ENCODE results near the gene CYS1.
"Not testable (repeated sequence)": the region's sequence is repeated elsewhere in the genome, so short reads cannot be mapped to it uniquely, and the experiment has no call there.

CYS1 gene

DNA sequence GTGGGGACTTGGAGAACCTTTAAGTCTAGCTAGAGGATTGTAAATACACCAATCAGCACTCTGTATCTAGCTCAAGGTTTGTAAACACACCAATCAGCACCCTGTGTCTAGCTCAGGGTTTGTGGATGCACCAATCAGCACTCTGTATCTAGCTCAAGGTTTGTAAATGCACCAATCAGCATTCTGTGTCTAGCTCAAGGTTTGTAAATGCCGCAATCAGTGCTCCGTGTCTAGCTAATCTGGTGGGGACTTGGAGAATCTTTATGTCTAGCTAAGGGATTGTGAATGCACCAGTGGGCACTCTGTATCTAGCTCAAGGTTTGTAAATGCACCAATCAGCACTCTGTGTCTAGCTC, 11.7 kb upstream of the CYS1 start:
- DNase-seq (ENCODE audit: low spot score): not testable (repeated sequence)

DNA sequence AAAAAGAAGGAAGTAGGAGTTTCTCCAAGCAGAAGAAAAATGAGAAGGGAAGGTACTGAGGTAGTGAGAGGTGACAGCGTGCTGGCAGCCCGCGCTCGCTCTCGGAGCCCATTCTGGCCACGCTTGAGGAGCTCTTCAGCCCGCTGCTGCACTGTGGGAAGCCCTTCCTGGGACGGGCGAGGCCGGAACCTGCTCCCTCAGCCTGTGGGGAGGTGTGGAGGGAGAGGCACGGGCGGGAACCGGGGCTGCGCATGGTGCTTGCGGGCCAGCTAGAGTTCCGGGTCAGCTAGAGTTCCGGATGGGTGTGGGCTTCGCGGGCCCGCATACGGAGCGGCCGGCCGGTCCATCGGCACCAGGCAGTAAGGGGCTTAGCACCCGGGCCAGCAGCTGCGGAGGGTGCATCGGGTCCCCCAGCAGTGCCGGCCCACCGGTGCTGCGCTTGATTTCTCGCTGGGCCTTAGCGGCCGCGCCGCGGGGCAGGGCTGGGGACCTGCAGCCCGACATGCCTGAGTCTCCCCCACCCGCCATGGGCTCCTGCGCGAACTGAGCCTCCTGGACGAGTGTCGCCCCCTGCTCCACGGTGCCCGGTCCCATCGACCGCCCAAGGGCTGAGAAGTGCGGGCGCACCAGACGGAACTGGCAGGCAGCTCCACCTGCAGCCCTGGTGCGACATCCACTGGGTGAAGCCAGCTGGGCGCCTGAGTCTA, 11.1 kb upstream of the CYS1 start:
- DNase-seq (ENCODE audit: low spot score): no peak

DNA sequence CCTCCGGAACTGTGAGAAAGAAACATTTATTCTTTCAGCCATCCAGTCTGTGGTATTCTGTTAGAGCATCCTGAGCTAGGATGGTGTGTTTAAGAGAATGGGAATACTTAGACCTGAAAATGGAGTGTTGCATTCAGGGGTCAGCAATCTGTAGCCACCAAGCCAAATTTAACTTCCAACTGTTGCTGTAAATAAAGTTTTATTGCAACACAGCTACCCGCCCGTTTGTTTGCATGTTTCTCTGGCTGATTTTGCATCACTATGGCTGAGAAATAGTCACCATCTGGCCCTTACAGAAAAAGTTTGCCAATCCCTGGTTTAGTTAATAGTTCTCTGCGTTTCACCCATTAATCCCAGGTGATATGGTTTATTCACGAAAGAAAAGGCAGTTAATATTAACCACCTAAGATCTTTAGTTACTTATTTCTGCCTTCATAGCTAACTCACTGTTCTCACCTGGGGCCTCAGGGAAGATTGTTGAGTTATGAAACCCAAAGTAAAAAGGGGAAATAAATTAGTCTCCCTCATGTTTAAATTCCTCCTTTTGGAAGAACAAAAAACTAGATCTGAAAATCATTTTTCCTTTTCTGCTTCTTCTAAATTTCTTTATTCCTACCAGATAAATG, 9.5 kb upstream of the CYS1 start:
- no peak for DNase-seq (ENCODE audit: low spot score)

DNA sequence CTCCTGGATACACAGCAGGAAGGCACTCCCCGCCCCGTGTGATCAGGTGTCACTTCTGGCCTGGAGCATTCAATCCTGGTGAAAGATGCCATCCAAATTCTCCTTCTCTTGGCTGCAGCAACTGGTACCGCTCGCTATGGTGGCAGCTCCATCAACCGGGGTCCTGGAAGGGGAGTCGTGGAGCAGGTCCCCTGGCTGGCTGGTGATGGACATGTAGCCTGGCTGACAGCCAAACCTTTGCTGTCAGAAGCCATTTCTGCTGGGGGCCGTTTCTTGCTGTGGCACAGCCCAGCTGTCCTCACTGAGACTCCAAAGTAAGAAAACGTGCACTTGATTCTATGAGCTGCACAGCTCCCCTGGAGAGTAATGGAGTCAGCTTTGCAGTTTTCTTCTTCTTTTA, 7.1 kb upstream of the CYS1 start:
- DNase-seq (ENCODE audit: low spot score): no peak

DNA sequence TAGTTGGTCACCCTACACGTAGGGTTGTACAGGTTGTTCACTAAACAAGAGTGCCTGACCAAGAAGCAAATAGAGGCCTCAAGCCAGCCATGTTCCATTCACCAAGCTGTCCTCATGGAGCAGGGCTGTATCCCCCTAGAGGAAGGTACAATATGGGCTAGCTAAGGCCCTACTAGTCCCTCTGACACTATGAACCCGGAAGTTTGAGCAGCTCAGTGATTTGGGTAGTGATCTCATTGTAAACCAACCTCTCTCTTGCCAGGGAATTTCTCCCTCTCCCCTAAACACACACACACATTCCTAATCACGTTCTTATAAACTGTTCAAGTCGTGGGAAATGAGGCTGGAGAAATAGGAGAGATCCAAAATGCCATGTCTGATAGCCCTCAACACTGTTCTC, 6.7 kb upstream of the CYS1 start:
- DNase-seq (ENCODE audit: low spot score): no peak

DNA sequence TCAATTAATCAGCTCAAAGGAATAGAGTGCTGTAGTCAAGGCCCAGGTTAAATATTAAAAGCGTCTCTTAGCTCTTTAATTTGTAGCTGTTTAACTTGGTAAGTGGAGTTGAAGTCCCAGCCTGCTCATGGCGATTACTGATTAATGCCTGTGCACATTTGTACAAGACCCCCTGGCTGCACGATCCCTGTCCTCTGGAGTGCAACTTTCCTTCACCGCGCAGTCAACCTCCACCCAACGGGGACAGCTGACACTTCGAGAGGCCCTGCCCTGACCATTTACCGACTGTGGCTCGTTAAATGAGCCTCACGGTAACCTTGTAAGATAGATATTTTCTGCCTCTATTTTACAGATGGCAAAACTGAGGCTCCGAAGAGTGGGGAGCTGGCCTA, 5.5 kb upstream of the CYS1 start:
- DNase-seq (ENCODE audit: low spot score): no peak

DNA sequence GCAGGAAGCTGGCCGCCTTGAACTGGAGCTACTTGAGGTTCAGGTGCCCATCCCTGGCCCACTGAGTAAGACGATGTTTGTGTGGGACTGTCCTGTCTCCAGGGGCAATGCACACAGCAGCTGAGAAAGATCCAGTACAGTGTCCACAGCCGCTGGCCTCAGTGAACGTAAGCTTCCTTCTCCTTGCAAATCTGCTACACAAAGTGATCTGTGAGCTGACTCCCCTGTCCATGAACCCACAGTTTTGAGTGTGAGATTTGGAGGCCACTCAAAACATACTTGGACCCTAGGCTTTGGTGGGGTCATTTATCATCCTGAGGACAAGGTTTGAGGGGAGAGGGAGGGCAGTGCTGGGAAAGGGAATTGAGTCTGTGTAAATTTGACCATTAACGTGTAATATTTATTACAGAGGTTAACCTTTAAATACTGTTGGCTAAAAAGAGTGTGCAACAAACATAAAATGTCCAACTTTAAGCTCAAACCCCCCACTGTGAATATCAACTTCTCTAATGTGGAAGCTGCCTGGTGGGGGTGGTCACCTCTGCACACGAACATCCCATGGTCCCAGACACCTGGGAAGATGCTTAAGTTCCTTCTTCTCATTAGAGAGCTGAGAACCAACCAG, 4.9 kb upstream of the CYS1 start:
- DNase-seq (ENCODE audit: low spot score): no peak

DNA sequence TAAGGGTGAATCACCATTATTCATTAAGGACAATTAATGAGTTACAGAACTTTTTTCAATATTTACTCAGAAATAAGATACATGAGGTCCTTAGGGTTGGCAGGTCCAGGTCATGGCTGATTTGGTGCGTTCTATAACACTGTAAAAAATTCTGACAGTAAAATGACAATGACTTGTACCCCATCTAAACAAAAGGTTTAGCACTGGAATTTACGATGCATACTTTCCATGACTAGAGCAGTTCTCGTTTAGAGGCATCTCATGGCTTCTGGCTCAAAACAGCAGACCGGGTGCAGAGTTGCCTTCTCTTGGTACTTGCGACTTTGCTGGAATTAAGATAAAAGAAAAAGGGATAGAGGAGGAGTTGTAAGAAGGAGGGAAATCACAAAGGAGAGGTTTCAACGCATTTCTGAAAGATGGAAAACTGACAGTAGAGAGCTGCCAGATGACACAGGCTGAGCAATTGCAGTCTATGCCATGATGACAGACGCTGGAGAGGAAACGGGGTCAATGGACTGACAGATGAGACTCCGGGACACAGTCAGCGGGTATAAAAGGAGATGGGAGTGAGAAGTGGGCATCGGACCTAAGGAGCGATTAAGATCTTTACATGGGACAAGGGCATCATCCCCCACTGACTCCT, 4.1 kb upstream of the CYS1 start:
- DNase-seq (ENCODE audit: low spot score): no peak

DNA sequence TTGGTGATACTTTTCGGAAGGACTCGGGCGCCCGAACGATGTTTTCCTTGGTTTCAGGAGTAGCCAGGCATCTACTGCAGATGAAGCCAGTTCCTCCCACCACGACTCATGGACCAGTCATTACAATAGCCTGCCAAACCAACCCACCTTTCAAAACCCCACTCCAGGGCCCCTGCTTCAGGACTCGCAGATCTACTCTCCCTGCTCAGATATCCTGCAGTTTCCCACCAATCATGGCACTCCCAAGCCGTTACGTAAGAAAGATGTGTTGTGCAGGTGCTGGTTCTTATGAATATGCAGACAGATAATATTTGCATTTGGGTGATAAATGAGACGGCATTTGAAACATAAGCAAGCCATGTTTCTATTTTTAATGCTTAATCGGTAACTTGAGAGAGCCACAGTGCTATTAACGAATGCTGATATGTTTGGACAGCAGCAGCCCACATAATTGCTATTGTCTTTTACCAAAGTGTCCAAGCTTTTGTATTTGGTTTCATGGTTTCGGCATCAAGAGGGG, 3.5 kb upstream of the CYS1 start:
- no peak for DNase-seq (ENCODE audit: low spot score)

DNA sequence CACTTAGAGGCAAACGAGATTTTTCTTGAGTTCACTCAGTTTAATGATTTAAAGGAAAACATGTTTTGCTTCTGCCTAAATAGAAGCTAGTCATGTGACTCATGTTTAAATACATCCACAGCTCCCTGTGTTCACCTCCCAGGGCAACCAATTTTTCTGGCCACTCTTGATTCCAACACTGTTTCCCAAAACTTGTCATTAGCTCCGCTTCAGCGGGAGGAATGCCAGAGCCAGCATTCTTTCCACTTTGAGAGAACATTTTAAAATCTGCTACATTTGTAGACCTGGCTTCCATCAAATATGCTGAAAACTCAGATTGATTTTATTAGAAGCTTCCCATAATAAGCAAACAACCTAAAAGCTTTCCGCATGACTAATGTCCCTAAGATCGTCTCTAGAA, 2.8 kb upstream of the CYS1 start:
- no peak for DNase-seq (ENCODE audit: low spot score)

DNA sequence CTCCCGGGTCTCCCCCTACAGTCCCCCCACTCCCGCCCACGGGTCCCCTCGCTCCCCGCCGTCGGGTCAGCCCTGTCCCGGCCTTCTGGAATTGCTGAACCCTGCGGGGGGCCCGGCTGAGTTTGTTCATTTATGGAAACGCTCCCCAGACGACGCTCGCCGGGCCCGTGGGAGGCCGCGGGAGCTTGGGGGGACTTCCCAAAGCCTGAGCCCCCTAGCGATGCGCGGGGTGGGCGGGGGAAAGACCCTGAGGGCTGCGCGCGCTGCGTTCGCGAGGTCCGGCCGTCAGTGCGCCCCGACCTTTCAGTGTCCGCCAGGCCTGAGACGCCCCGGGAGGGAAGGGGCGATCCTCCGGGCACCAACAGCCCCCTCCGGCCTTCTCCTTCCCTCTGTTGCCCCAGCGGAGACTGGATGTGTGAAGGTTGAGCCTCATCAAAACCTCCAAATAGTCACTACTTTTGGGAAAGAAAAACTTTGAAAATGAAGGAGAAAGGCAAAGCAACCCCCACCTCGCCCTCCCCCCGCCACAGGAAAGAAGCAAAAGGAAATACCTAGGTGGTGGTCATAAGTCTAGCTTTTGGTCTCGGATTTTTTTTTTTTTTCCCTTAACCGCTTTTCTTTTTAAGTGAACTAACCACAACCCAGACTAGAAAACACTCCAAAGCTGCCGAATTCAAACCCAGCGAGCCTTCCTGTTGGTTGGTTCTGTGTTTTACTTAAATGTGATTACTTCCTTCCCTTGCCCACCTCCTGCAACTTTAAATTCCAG, 509 bp upstream of the CYS1 start:
- DNase-seq (ENCODE audit: low spot score): no peak

DNA sequence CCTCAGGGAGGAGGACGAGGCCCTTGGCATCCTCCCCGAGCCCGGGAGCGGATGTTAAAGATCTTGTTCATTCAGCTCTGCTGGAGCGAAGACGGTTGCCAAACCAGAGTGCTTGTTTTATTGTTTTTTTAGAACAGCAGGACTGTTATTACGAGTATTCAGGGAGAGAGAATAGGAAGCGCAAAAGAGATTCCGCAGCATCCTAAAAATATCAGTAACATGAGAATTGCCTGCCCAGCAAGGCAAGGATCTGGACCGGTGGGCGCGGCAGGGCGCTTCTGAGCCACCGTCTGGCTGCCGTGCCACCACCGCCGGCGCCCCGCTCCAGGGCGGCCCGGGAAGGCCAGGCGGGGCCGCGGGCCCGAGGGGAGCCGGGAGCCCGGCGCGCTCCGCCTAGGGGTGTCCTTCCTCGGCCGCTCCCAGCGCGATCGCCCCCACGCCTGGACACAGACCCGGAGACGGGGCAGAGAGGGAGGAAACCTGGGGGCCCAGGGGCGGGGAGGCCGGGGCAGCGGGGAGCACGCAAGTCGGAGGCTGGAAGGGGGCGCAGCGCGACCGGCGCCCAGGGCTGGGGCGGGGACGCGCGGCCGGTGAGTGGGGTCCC, 843 bp downstream of the CYS1 start:
- DNase-seq (ENCODE audit: low spot score): peak; percentile 51

DNA sequence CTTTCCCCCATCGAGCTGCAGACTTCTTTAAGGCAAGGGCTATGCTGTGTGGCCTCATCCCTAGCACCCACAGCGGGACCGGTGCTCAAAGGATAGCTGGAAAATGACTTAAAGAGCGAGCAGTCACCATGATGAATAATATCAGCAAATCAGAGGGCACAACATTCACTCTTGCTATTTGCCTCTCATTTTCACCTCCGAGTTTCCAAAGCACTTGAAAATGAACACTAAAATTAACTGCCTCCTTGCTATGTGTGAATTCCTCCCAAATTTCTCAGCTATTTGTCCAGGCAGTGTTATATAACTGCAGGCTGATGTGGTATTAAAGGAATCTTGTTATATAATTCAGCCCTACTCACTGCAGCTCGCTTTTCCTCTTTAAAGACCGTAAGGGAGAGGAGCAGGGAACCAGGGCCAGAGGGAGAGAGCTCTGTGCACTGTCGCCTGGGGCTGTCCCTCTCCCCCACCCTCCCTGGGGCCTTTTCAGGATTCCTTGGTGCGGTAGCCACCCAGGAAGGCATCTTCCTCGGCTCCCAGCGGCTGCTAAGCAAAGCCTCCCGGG, 1.4 kb downstream of the CYS1 start:
- DNase-seq (ENCODE audit: low spot score): no peak

DNA sequence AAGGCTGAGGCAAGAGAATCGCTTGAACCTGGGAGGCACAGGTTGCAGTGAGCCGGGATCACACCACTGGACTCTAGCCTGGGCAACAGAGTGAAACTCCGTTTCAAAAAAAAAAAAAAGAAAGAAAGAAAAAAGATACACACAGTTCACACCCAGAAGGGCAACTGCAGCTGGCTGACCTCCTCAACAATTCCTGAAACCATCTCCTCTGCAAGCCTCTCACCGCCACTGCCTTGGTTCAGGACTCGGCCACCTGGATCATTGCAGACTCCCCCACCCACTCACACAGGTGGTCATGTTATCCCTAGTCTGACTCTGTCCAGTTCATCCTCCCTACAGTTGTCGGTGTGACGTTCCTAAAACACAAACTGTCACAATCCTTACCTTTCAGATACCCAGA, 2.2 kb downstream of the CYS1 start:
- DNase-seq (ENCODE audit: low spot score): no peak

DNA sequence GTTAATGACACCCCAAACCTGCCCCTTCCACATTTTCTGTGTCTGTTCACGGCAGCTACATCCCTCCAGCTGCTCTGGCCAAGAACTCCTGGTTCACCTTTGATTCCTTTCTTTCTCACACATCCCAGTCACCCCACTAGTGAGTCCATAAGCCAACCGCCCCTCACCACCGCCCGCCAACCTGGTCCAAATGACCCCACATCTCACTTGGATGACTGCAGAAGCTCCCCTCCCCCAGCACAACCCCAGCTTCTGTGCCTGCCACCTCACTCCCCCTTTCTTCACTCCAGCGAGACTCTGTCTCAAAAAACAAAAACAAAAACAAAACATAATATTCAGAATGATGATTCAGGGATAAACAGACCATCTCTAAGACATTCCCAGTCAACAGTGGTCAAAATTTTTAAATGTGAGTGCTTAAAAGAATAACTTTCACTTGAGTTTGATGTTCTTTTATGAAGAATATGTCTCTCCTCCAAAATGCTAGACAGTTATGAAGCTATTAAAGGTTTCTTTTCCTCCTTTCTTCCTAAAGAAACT, 3.2 kb downstream of the CYS1 start:
- DNase-seq (ENCODE audit: low spot score): no peak

DNA sequence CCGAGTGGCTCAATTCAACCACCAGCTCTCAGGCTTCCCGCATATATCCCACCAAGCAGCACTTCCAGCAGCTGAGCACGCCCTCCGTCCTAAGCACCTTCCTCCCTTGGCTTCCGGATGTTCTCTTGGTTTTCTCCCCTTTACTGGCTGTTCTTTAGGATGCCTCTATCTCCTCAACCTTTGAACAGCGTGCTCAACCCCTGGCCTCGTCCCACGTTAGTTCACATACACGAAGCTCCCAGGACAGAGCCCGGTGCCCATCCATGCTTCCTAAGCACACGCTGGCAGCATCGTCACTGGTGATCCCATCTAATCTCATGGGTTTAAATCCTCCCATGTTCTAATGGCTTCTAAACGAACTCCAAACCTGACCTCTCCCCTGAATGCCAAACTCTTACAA, 3.7 kb downstream of the CYS1 start:
- DNase-seq (ENCODE audit: low spot score): no peak

DNA sequence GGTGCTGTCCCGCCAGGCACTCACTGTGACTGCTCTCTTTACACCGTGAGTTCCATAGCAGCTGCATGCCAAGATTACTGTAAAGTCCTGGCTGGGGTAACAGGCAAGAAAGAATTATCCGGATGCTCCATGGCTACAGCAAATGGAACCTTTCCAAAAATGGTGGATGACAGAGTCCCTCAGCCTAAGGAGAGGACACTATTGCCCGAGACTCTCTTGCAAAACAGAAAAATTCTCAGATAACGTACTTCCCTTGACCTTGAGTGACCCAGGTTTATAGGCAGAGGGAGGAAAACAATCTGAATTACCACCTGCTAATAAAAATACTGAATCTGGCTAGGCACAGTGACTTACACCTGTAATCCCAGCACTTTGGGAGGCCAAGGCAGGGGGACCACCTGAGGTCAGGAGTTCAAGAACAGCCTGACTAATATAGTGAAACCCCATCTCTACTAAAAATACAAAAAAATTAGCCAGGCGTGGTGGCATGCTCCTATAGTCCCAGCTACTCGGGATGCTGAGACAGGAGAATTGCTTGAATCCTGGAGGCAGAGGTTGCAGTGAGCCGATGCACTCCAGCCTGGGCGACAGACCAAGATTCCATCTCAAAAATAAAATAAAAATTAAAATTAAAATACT, 4.5 kb downstream of the CYS1 start:
- no peak for DNase-seq (ENCODE audit: low spot score)

DNA sequence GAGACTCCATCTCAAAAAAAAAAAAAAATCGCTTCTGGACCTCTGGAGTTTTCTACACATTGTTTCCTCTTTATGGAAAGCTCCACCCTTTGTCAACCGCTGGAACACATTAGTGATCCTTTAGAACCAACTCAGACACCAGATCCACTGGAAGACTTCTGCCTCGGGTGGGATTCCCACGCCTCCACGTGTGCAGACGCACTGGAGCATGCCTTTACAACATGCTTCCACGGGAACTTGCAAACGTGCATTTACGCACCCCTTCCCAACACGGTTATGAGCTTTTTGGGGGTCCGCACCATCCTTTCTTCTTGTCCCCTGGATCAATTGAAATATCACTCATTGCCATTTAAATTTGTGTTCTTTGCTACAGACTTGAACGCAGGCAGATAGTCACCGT, 5.1 kb downstream of the CYS1 start:
- DNase-seq (ENCODE audit: low spot score): no peak

DNA sequence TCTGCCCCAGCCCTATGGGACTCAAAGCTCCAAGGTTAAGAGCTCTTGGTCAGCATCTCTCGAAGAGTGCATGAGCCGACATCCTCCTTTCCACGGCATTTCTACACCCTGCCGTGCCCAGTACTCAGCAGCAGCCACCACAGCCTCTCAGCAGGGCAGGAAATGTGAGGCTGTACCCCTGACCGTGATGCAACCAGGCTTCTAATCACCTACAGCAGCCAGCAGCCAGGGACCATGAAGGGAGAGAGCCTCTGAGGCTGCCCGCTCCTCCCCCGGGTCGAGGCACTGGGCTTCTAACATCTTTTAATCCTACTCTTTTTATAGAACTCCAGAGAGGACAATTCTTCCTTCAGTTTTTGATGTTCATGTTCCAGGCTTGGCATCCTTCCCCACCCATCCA, 6.5 kb downstream of the CYS1 start:
- no peak for DNase-seq (ENCODE audit: low spot score)

DNA sequence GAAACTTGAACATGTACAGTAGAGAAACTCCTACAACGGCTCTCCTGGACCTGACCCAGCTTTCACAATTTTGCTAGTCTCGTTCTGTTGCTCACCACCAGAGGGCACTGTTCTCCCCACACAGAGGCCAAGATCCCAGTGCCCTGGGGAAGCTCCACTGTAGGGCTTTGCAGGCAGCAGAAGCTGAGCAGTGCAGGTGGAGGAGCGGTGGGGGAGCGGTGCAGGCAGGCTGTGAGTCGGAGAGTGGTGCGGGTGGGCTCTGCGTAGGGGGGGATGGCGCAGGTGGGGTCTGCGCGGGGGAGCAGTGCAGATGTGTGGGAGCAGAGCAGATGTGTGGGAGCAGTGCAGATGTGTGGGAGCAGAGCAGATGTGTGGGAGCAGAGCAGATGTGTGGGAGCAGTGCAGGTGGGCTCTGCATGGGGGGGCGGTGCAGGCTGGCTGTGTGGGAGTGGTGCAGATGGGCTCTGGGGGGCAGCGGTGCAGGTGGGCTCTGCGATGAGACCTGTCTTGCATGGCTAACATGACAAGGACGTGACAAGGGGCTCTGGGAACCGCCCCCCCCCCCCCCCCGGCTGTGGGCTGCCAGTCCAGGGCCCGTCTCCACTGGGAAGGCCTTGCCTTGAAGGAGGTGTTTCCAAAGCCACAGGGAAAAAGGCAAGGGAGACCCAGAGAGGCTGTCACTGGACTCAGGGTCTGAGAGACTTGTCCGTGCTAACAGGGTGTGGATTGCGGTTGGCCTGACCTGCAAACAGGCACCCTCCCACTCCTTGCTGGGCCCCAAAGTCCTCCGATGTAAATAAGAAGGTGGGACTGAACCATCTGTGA, 7.3 kb downstream of the CYS1 start:
- peak; percentile 92 for DNase-seq (ENCODE audit: low spot score)

Data from HuH-7.5 (cell line).